NCI-H2081 treated with DMSO at 0.1 percent for 48 hours (cell line): Measurements from ENCODE around the gene PKNOX1.
"Not testable (repeated sequence)": the region's sequence is repeated elsewhere in the genome, so short reads cannot be mapped to it uniquely, and the experiment has no call there.

Experiments used
- DNase-seq: peaks from one replicate; lab custom pipeline; 2025; lab: John Stamatoyannopoulos, UW

PKNOX1 gene

GRCh38 chr21:43045876-43046821, 71.8 kb downstream of the PKNOX1 start:
- DNase-seq = not testable (repeated sequence)

- DNase-seq = not testable (repeated sequence)
These were observed 78.8 kb downstream of the PKNOX1 start for GRCh38 chr21:43053112-43053511.

GRCh38 chr21:43062955-43063664, 88.7 kb downstream of the PKNOX1 start:
- DNase-seq = not testable (repeated sequence)

- DNase-seq = not testable (repeated sequence)
These were observed 90.0 kb downstream of the PKNOX1 start for GRCh38 chr21:43064265-43064917.

GRCh38 chr21:43065991-43066390, 91.6 kb downstream of the PKNOX1 start:
- DNase-seq = not testable (repeated sequence)

GRCh38 chr21:43066690-43067089, 92.3 kb downstream of the PKNOX1 start:
- not testable (repeated sequence) for DNase-seq

GRCh38 chr21:43068065-43068464, 93.7 kb downstream of the PKNOX1 start:
- not testable (repeated sequence) for DNase-seq

GRCh38 chr21:43069682-43070081, 95.3 kb downstream of the PKNOX1 start:
- DNase-seq = not testable (repeated sequence)

- not testable (repeated sequence) for DNase-seq
These were observed 98.4 kb downstream of the PKNOX1 start for GRCh38 chr21:43072742-43073141.

GRCh38 chr21:43074401-43075169, 100.2 kb downstream of the PKNOX1 start:
- DNase-seq = not testable (repeated sequence)

GRCh38 chr21:43075170-43076022, 101.0 kb downstream of the PKNOX1 start, which contains the start of gene CBS:
CBS (minus strand) TSS chr21:43075835; CDS start chr21:43072193, 3,642 bp downstream.
- DNase-seq = not testable (repeated sequence)

GRCh38 chr21:43076023-43076637, 101.8 kb downstream of the PKNOX1 start:
- not testable (repeated sequence) for DNase-seq

- DNase-seq = not testable (repeated sequence)
These were observed 102.3 kb downstream of the PKNOX1 start for GRCh38 chr21:43076643-43077042.

- not testable (repeated sequence) for DNase-seq
These were observed 108.4 kb downstream of the PKNOX1 start for GRCh38 chr21:43082587-43083300.
